ENCODE measurements around the gene C22orf39.

The C22orf39 gene

GRCh38 chr22:19476023-19476422, 28.5 kb upstream of the C22orf39 start:
- DNase-seq, result no peak

GRCh38 chr22:19473578-19473977, 26.1 kb upstream of the C22orf39 start:
- DNase-seq, result no peak

- DNase-seq, result no peak
Observed at GRCh38 chr22:19472233-19472632, 24.7 kb upstream of the C22orf39 start.

- no peak for DNase-seq
Observed at GRCh38 chr22:19471572-19471971, 24.1 kb upstream of the C22orf39 start.

GRCh38 chr22:19470010-19470409, 22.5 kb upstream of the C22orf39 start:
- no peak for DNase-seq

- no peak for DNase-seq
Observed at GRCh38 chr22:19469421-19469820, 21.9 kb upstream of the C22orf39 start.

- DNase-seq, result no peak
Observed at GRCh38 chr22:19467912-19468311, 20.4 kb upstream of the C22orf39 start.

GRCh38 chr22:19466848-19467752, 19.6 kb upstream of the C22orf39 start:
- DNase-seq, result no peak

- DNase-seq, result peak in 1 of 2 experiments; percentile 9
Observed at GRCh38 chr22:19466126-19466716, 18.7 kb upstream of the C22orf39 start.

GRCh38 chr22:19464975-19465374, 17.5 kb upstream of the C22orf39 start:
- DNase-seq, result no peak

- DNase-seq, result no peak
Observed at GRCh38 chr22:19464546-19464945, 17.0 kb upstream of the C22orf39 start.

GRCh38 chr22:19463491-19464469, 16.3 kb upstream of the C22orf39 start:
- DNase-seq, result no peak

- no peak for DNase-seq
Observed at GRCh38 chr22:19463008-19463407, 15.5 kb upstream of the C22orf39 start.

GRCh38 chr22:19461506-19461905, 14.0 kb upstream of the C22orf39 start:
- no peak for DNase-seq

- no peak for DNase-seq
Observed at GRCh38 chr22:19460036-19460435, 12.5 kb upstream of the C22orf39 start.

GRCh38 chr22:19457828-19458428, 10.4 kb upstream of the C22orf39 start:
- no peak for DNase-seq

- no peak for DNase-seq
Observed at GRCh38 chr22:19456541-19456940, 9.0 kb upstream of the C22orf39 start.

- no peak for DNase-seq
Observed at GRCh38 chr22:19455585-19456370, 8.3 kb upstream of the C22orf39 start.

- no peak for DNase-seq
Observed at GRCh38 chr22:19455033-19455432, 7.5 kb upstream of the C22orf39 start.

- no peak for DNase-seq
Observed at GRCh38 chr22:19454156-19454555, 6.6 kb upstream of the C22orf39 start.

- DNase-seq, result no peak
Observed at GRCh38 chr22:19453718-19454117, 6.2 kb upstream of the C22orf39 start.

GRCh38 chr22:19451570-19451969, 4.1 kb upstream of the C22orf39 start:
- DNase-seq, result no peak

Data from NCI-H2081 (cell line).